ENCODE results near the gene AMT.

DNA sequence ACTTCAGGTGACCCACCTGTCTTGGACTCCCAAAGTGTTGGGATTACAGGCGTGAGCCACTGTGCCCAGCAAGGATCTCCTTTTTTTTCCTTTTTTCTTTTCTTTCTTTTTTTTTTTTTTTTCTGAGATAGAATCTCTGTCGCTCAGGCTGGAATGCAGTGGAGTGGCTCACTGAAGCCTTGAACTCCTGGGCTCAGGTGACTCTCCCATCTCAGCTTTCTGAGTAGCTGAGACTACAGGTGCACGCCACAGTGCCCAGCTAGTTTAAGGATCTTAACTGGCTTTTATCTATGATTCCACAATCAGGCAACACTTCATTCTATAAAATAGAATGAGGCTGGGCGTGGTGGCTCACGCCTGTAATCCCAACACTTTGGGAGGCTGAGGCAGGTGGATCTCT lies 23.1 kb upstream of the AMT start:
- TF ChIP-seq, protein P1, sequence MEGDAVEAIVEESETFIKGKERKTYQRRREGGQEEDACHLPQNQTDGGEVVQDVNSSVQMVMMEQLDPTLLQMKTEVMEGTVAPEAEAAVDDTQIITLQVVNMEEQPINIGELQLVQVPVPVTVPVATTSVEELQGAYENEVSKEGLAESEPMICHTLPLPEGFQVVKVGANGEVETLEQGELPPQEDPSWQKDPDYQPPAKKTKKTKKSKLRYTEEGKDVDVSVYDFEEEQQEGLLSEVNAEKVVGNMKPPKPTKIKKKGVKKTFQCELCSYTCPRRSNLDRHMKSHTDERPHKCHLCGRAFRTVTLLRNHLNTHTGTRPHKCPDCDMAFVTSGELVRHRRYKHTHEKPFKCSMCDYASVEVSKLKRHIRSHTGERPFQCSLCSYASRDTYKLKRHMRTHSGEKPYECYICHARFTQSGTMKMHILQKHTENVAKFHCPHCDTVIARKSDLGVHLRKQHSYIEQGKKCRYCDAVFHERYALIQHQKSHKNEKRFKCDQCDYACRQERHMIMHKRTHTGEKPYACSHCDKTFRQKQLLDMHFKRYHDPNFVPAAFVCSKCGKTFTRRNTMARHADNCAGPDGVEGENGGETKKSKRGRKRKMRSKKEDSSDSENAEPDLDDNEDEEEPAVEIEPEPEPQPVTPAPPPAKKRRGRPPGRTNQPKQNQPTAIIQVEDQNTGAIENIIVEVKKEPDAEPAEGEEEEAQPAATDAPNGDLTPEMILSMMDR (IDR thresholded peaks at IDR 0.05) = no peak
- TF ChIP-seq POLR2AphosphoS5 (IDR thresholded peaks at IDR 0.05) (no peak), POLR2A (IDR thresholded peaks at IDR 0.05) (no peak), EP300 (IDR thresholded peaks at IDR 0.05; ENCODE audit: low read depth) (no peak)

All from transverse colon (tissue), 4 donors.